D721Med (cell line): ENCODE data around the gene HSBP1L1.
A peak's percentile ranks its signal among the peaks of the same experiment; 100 is the strongest.

ENCODE experiments used
- DNase-seq: peaks from one replicate; pipeline ENCODE4 v3.0.0; 2011; ENCODE audit warnings: low spot score; ENCODE audit not compliant: insufficient read length
- FAIRE-seq: peaks from 2 replicates; lab custom pipeline; 2011; peaks lifted over from hg19 to GRCh38; lab: Jason Lieb, UNC
- CTCF ChIP-seq: IDR thresholded peaks from 2 replicates; pipeline ENCODE4 v1.5.1; 2012; ENCODE audit warnings: mild to moderate bottlenecking, control low read depth; ENCODE audit not compliant: insufficient read depth; ENCODE audit errors: missing control alignments

The HSBP1L1 gene

GRCh38 chr18:79942211-79942610 is 22.2 kb upstream of the HSBP1L1 start:
- DNase-seq, result no peak
- peak; percentile 64 for FAIRE-seq
- no peak for TF ChIP-seq CTCF

GRCh38 chr18:79942786-79943607 is 21.4 kb upstream of the HSBP1L1 start:
- no peak for DNase-seq
- peak; percentile 90 for FAIRE-seq
- no peak for TF ChIP-seq CTCF

GRCh38 chr18:79943608-79944125 is 20.8 kb upstream of the HSBP1L1 start:
- FAIRE-seq, result no peak
- DNase-seq, result no peak
- no peak for TF ChIP-seq CTCF

GRCh38 chr18:79944126-79944731 is 20.2 kb upstream of the HSBP1L1 start:
- DNase-seq (no peak), FAIRE-seq (no peak)

GRCh38 chr18:79944746-79945117 is 19.7 kb upstream of the HSBP1L1 start:
- no peak for DNase-seq
- no peak for TF ChIP-seq CTCF
- no peak for FAIRE-seq

More at GRCh38 chr18:79944126-79944731, 20.2 kb upstream of the HSBP1L1 start:
- TF ChIP-seq CTCF, result no peak

- no peak for TF ChIP-seq CTCF
- peak; percentile 60 for FAIRE-seq
- no peak for DNase-seq
These were observed 19.1 kb upstream of the HSBP1L1 start for GRCh38 chr18:79945118-79946042.
